Left ventricle myocardium superior (tissue), 1 donor: ENCODE results near the gene CBFA2T2. TPM values are rescaled to one million over a fixed set of nuclear protein-coding genes. Genes with fewer than 3 reads are reported as not detected.
"Not testable (repeated sequence)": the region's sequence is repeated elsewhere in the genome, so short reads cannot be mapped to it uniquely, and the experiment has no call there.

Source experiments
- ATAC-seq: fragments of 200-7000 bp; cut with Tn5 transposase; one replicate; pipeline ENCODE4 v1.9.1; 2020; ENCODE audit warnings: mild to moderate bottlenecking, moderate library complexity
- DNase-seq: peaks from one replicate; pipeline ENCODE4 v3.0.0-alpha.2; 2020
- intact Hi-C: fragments of 100-400 bp; cut with micrococcal nuclease; formaldehyde crosslinking; loops from one replicate; pipeline ENCODE4 v1.11.0; 2022
- total RNA-seq: library from RNA; stranded (reverse); fragmentation: NEBNext Ultra II Directional; extraction: Animal tissue kit (Norgen Biotek cat#: 25700); gene quantifications from one replicate; pipeline ENCODE4 v1.2.1, GENCODE V29; 2021
- donor health status: DM: no; HTN: yes; CAD: no; lungs with severe emphysema.

CBFA2T2 gene
- total RNA-seq, 1 donor from 2014 or later: 10.2 TPM

- intact Hi-C loops: no loop called here
- DNase-seq (peak; percentile 66), ATAC-seq (peak; percentile 98)
These were observed 72.1 kb downstream of the CBFA2T2 start for GRCh38 chr20:33561692-33562601.

DNA sequence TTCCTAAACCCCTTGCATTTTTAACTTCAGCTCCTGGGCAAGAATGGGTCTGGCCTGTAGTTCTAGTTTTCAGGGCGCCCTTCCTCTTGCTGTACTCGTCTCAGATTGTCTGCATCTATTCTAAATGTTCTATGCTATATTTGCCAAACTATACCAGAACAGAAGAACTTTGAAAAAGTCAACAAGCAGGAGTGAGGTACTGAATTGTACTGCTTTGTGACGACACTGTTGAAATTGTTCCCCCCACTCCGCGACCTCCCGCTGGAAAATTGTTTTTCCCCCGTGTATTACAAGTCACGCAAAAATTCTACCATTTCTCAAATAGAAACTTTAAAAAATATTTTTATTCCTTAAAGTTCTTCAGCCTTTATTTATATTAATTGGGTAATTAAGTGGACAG, 73.9 kb downstream of the CBFA2T2 start:
- DNase-seq (no peak), ATAC-seq (no peak)
- intact Hi-C loops: no loop called here

DNA sequence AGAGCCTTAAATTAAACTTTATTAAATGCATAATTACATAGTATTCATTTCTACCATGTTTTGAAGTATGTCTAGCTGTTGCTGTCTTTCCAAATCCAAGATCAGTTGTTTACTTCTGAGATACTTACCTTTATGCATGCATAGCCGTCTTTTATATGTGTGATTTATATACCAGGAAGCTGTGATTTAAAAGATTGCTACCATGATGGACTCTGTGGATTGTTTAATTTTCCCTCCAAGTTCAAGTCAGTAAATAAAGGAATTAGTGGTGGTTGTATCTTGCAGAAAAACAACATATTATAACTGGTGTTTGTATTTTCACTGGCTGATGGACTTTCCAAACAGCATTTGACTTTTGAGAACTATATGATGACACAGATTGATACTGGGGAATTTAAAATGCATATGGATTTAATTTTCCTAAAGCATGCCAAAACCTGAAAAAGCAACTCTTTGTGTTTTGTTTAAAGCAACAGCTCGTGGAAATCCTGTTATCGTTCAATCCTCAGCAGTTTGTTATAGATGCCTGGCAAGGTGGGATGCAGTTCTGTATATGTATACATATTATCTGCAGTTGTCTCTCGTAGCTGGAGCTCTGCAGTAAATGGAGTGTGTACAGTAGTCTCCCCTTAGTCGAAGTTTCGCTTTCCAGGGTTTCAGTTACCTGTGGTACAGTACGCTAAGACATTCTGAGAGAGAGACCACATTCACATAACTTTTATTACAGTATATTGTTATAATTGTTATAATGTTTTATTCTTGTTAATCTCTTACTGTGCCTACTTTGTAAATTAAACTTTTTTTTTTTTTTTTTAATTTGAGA, 77.1 kb downstream of the CBFA2T2 start:
- intact Hi-C loops: no loop called here
- ATAC-seq (no peak), DNase-seq (no peak)

- no peak for DNase-seq
- no peak for ATAC-seq
- intact Hi-C loops: no loop called here
These were observed 78.1 kb downstream of the CBFA2T2 start for GRCh38 chr20:33567949-33568348.

GRCh38 chr20:33568378-33568777, 78.5 kb downstream of the CBFA2T2 start:
- DNase-seq: peak; percentile 59
- ATAC-seq: peak; percentile 86
- intact Hi-C loops: no loop called here

DNA sequence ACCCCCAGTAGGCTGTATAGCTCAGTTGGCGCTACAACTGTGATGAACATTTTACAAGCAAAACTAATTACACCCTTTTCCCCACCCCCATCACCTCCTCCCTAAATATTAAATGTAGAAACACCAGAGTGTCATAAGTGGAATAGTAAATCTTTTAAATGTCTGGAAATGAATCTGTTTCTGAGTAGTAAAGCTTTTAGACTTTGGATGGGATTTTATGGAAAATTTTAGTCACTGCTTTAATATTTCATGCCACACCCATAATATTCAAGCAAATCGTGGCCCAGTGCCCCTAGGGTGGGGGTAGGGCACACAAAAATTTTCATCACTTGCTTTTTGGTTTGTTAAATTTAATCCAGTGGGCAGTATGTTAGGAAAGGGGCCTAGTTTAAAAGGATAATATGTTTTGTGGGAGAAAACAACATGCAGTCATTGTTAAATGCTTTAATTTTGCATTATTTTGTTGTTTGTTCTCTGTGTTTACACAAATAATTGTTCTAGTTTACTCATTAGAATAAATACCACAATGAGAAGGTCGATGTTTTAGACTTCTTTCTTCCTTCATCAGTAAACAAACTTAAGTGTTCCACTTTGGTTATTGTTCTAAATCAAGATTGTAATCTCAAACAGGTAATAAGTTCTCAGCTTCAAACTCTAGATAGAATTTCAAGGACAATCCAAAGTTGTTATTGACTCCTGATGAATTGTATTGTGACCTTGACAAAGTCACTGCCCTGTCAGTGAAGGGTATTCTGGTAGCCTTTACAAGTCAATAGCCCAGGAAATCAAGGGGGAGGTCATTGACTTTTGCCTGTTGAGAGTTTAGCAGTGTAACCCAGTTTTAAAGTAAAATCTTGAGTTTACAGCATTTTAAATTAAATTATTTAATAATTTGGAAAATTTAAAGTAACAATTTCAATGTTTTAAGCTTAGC, 79.2 kb downstream of the CBFA2T2 start:
- DNase-seq (no peak), ATAC-seq (peak; percentile 47)
- intact Hi-C loops: no loop called here

DNA sequence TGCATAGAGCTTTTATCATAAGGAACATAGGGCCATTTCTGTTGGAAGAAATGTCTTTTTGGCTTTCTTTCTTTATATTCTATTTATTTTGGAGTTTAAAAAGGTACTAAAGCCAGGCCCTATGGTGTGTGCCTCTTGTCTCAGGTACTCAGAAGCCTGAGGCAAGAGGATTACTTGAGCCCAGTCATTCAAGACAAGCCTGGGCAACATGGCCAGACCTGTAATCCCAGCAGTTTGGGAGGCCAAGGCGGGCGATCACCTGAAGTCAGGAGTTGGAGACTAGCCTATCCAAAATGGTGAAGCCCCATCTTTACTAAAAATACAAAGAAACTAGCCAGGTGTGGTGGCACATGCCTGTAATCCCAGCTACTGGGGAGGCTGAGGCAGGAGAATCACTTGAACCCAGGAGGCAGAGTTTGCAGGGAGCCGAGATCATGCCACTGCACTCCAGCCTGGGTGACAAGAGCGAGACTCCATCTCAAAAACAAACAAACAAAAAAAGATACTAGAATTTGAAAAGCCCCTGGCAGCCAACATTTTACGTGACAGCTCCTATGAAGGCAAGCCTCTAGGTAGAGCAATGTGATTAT, 80.0 kb downstream of the CBFA2T2 start:
- intact Hi-C loops: no loop called here
- DNase-seq (no peak), ATAC-seq (no peak)

DNA sequence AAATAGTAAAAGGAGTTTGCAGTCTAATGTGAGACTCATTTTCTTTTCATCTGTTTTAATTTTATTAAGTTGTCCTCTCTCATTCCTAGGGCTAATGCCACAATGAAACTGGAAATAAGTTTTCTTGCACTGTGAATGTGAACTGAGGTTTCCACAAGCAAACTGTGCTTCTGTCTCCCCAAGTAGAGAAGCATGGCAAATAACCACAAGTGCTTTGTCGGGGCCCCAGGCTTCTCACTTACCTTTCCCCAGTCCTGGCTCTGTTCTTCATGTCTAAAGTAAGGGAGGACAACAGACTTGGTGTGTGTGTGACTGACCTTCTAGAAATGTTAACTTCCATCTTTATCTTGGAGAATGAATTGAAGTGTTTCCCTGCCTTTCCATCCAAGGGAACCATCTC, 80.8 kb downstream of the CBFA2T2 start:
- no peak for DNase-seq
- intact Hi-C loops: no loop called here
- ATAC-seq: no peak

DNA sequence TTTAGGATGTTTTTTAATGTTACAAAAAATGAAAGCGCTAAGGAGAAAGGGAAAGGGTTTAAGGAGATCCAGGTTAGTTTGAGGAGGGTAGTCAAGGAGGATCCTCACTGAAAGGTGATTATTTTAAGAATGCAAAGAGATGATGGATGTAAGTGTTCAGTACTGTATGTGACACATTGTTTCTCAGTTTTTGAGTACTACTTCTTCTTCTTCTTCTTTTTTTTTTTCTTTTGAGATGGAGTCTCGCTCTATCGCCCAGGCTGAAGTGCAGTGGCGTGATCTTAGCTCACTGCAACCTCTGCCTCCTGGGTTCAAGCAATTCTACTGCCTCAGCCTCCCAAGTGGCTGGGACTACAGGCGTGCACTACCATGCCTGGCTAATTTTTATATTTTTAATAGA, 83.4 kb downstream of the CBFA2T2 start:
- intact Hi-C loops, ATAC-seq, DNase-seq: not testable (repeated sequence)

- ATAC-seq (no peak), DNase-seq (no peak)
- intact Hi-C loops: no loop called here
These were observed 85.4 kb downstream of the CBFA2T2 start for GRCh38 chr20:33575282-33575681.

GRCh38 chr20:33576432-33577125, 86.7 kb downstream of the CBFA2T2 start:
- intact Hi-C loops: no loop called here
- no peak for DNase-seq
- ATAC-seq: peak; percentile 74

- ATAC-seq (peak; percentile 43), DNase-seq (no peak)
- intact Hi-C loops: no loop called here
These were observed 88.6 kb downstream of the CBFA2T2 start for GRCh38 chr20:33578510-33578909.

GRCh38 chr20:33583143-33583542, 93.2 kb downstream of the CBFA2T2 start:
- intact Hi-C loops: no loop called here
- DNase-seq (no peak), ATAC-seq (no peak)

- DNase-seq: no peak
- intact Hi-C loops: no loop called here
- no peak for ATAC-seq
These were observed 95.1 kb downstream of the CBFA2T2 start for GRCh38 chr20:33584976-33585375.

GRCh38 chr20:33585413-33585812, 95.5 kb downstream of the CBFA2T2 start:
- intact Hi-C loops: no loop called here
- DNase-seq (no peak), ATAC-seq (no peak)

GRCh38 chr20:33589059-33589458, 99.2 kb downstream of the CBFA2T2 start:
- ATAC-seq (no peak), DNase-seq (no peak)
- intact Hi-C loops: no loop called here

DNA sequence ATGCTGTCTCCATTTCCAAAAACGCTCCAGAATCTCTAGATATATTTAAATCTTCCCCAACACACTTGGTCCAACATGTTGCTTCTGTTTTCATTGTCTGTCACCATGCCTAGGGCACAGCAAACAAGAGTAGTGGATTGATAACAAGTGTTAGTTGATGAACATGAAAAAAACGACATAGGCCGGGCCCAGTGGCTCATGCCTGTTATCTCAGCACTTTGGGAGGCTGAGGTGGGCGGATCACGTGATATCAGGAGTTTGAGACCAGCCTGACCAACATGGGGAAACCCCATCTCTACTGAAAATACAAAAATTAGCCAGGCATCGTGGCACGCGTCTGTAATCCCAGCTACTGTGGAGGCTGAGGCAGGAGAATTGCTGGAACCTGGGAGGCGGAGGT, 102.0 kb downstream of the CBFA2T2 start:
- DNase-seq, intact Hi-C loops: not testable (repeated sequence)
- peak; percentile 50 for ATAC-seq

DNA sequence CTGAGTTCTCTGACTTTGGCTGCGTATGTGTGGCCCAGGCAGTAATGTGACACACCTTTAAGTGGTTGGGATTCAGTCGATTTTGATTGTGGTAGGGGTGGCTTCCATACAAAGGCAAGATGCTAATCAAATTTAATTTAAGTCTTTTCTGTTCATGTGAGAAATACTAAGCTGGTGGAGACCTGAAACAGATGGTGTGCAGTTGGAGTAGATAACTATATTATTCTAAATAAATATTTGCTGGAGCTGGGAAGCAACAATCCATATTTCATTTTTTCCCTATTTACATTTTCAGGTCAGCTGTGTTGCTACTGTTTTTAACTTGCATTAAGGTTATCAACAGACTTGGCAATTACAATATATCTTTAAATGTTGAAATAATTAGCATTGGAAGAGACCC, 104.8 kb downstream of the CBFA2T2 start:
- no peak for ATAC-seq
- intact Hi-C loops: no loop called here
- no peak for DNase-seq
